Glomerular endothelial cell (primary cell): ENCODE results near the gene ZNF398. TPM values are rescaled to one million over a fixed set of nuclear protein-coding genes. Genes with fewer than 3 reads are reported as not detected.
"Not testable (repeated sequence)": the region's sequence is repeated elsewhere in the genome, so short reads cannot be mapped to it uniquely, and the experiment has no call there.

Source experiments
- DNase-seq: peaks from one replicate; pipeline ENCODE4 v3.0.0-alpha.2; 2011; ENCODE audit warnings: low read depth, low spot score; ENCODE audit errors: extremely low read depth
- total RNA-seq: library from RNA; depleted of rRNA; stranded (reverse); fragments of >200 nt; gene quantifications from 2 replicates; pipeline ENCODE4 v1.2.3, GENCODE V29; 2015

The ZNF398 gene
- 12.3 and 13.8 TPM in 2 replicates for total RNA-seq

GRCh38 chr7:149147072-149147751 is at the start of gene ZNF398:
ZNF398 (plus strand) TSS chr7:149147453; CDS start chr7:149147743, 290 bp downstream.
- no peak for DNase-seq

- no peak for DNase-seq
These were observed 48.2 kb upstream of the ZNF398 start for GRCh38 chr7:149099058-149099457.

GRCh38 chr7:149100821-149101220 is 46.4 kb upstream of the ZNF398 start:
- DNase-seq = no peak

- DNase-seq = no peak
These were observed 44.6 kb upstream of the ZNF398 start for GRCh38 chr7:149102666-149103065.

- DNase-seq = no peak
These were observed 43.8 kb upstream of the ZNF398 start for GRCh38 chr7:149103424-149103823.

GRCh38 chr7:149104214-149104613 is 43.0 kb upstream of the ZNF398 start:
- DNase-seq = no peak

GRCh38 chr7:149104749-149105148 is 42.5 kb upstream of the ZNF398 start:
- no peak for DNase-seq

GRCh38 chr7:149109969-149110368 is 37.3 kb upstream of the ZNF398 start:
- no peak for DNase-seq

GRCh38 chr7:149125189-149125862 is 21.9 kb upstream of the ZNF398 start:
- no peak for DNase-seq

GRCh38 chr7:149125863-149126661 is 21.2 kb upstream of the ZNF398 start, which contains the start of gene ZNF425:
ZNF425 (minus strand) TSS chr7:149126324; CDS start chr7:149126213, 111 bp downstream.
- DNase-seq = no peak

GRCh38 chr7:149126662-149127266 is 20.5 kb upstream of the ZNF398 start:
- DNase-seq = no peak

- no peak for DNase-seq
These were observed 16.6 kb upstream of the ZNF398 start for GRCh38 chr7:149130572-149131198.

GRCh38 chr7:149133028-149133710 is 14.1 kb upstream of the ZNF398 start:
- DNase-seq = no peak

GRCh38 chr7:149136118-149136517 is 11.1 kb upstream of the ZNF398 start:
- DNase-seq = no peak

GRCh38 chr7:149140831-149141230 is 6.4 kb upstream of the ZNF398 start:
- DNase-seq = no peak

GRCh38 chr7:149141893-149142292 is 5.4 kb upstream of the ZNF398 start:
- DNase-seq = no peak

GRCh38 chr7:149144436-149144922 is 2.8 kb upstream of the ZNF398 start:
- DNase-seq = not testable (repeated sequence)

- no peak for DNase-seq
These were observed 2.0 kb upstream of the ZNF398 start for GRCh38 chr7:149145031-149145845.
